Measurements from ENCODE around the gene HSD11B2.

Gene HSD11B2

DNA sequence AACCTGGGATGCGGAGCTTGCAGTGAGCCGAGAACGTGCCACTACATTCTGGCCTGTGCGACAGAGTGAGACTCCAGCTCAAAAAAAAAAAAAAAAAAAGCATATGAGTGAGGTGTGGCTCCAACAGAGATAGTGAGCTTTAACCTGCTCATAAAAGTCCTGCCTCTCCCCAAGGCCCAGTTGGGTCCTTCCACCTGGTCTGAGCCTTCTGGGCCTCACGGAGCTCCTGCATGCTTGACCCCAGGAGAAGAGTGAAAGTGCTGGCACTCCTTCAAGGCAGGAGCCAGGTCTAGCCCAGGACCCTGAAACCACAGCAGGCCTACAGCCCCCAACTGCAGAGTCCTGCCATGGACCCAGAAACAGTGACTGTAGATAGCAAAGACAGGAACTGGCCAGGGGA is 17.7 kb downstream of the HSD11B2 start:
- no peak for DNase-seq (ENCODE audit: low read depth in 1 of 2, low spot score in 1 of 2)

DNA sequence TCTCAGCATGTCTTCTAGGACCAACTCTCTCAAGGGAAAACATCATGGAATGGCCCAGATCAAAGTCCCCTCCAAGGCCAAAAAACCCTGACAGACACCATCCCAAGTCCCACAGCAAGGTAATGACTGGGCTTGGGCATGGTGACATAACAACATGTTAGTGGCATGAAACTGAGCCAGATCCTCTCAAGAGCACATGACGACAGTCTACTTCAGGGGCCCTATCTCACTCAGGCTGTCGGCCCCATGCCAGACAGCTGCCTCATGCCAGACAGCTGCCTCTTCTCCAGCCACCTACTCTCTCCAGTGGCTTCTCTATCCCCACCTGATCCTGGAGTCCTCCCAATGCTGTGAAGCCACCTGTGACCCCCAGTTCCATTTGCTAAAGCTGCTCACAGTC is 18.4 kb downstream of the HSD11B2 start:
- no peak for DNase-seq (ENCODE audit: low read depth in 1 of 2, low spot score in 1 of 2)

DNA sequence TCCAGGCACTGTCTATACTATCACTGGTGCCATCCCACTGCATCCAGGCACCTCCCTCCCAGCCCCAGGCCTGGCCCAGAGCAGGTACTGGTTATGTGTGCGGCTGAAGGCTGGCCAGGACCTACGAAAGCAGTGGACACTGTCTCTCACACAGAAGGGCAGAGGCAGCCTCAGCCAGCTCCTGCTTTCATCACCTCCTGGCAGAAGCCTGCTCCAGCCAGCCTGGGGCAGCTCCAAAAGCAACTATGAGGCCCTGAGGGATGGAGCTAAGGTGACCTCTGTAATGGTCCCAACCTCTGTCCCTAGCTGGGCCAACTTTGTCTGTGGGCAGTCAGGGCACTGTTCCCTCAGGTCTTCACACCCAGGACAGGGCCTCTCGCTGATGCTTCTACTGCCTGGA is 18.8 kb downstream of the HSD11B2 start:
- no peak for DNase-seq (ENCODE audit: low read depth in 1 of 2, low spot score in 1 of 2)

DNA sequence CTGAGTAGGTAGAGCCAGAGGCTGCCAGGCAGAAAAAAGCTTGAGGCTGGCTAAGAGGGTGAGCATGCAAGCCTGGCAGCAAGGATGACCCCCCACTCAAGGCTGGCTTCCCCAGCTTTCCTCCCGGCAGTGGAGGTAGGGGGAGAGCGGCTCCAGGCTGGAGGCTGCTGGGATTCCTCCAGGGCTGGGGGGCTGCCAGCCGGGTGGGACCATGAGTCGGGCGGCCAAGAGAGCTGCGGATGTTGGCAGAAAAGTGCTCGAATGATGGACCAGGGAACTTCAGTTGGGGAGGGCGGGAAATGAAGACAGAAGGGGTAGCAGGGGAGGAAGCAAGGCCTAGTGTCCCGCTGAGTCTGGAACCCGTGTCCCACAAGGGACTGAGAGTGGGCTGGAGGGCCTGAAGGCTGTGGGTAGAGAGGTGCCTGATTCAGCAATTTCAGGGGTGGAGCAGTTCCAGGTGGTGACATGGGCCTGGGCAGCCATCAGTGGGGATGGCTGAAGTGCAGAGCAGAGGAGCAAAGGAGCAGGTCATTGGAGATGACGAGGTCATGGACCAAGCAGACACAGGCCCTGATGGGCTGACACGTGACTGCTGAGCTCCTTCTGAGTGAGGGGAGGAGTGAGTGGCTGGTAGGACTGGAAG is 20.3 kb downstream of the HSD11B2 start:
- no peak for DNase-seq (ENCODE audit: low read depth in 1 of 2, low spot score in 1 of 2)

DNA sequence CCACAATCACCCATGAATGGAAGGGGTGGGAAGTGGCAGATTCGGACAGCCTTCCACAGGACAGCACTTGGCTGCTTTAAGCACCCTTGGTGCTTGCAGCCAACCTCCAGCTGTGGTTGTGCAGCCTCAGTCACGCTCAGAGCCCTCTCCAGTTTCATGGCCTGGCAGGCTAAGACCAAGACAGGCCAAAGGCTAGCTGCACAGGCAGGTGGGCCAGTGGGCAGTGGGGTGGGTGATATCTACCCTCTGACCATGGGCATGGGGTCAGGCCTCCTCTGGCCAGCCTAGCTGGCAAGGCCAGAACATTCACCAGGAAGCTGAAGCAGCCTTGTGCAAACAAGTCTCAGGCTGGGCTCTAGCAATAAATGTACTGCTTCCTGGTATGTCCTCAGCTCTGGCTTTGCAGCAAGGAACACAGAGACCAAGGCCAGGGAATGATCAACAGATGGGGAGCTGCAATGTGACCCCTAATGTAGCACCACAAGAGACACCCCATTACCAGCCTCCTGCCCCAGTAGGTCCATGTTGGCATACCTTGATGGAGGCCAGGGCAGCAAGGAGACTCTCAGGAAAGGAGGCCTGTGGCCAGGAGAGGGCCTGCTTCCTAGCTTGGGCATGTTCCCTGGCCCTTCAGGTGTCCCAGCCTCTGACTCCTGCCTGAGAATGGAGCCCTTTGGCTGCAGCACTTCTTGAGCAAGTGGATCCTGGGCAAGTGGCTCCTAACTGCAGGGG is 20.9 kb downstream of the HSD11B2 start:
- no peak for DNase-seq (ENCODE audit: low read depth in 1 of 2, low spot score in 1 of 2)

DNA sequence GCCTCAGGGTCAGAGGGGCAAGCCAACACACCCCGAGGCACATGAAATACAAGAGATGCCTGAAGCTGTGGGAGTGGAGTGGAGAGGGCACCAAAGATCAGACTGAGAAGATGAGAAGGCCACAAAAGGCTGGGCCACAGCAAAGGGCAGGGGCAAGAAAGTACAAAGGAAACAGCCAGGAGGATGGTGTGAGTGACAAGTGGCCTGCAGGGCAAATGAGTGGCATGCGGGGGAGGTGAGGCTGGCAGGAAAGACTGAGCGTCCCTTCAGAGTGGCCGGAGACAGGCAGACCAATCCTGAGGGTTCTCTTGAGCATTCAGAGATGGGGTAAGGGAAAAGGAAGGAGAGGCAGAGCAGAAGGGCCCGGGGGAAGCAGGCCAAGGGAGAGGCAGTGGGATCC is 23.2 kb downstream of the HSD11B2 start:
- DNase-seq (ENCODE audit: low read depth in 1 of 2, low spot score in 1 of 2) = no peak

DNA sequence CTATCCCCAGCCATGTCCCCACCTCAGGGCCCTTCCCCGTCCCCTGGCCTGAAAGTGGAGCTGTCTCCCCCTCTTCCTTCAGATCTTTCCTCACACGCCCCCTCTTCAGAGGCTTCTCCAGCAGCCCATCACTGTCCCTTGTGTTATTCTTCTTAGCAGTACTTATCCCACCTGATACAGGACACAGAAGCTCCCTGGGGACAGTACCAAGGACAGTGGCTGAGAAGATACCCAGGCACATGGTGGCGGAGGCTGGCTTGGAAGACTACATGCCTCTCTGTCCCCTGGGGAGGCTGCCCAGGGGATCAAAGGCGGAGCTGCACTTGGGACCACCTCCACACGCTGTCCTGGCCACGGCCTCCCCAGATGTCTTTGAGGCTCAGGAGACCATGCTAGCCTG is 23.9 kb downstream of the HSD11B2 start:
- DNase-seq (ENCODE audit: low read depth in 1 of 2, low spot score in 1 of 2) = no peak

DNA sequence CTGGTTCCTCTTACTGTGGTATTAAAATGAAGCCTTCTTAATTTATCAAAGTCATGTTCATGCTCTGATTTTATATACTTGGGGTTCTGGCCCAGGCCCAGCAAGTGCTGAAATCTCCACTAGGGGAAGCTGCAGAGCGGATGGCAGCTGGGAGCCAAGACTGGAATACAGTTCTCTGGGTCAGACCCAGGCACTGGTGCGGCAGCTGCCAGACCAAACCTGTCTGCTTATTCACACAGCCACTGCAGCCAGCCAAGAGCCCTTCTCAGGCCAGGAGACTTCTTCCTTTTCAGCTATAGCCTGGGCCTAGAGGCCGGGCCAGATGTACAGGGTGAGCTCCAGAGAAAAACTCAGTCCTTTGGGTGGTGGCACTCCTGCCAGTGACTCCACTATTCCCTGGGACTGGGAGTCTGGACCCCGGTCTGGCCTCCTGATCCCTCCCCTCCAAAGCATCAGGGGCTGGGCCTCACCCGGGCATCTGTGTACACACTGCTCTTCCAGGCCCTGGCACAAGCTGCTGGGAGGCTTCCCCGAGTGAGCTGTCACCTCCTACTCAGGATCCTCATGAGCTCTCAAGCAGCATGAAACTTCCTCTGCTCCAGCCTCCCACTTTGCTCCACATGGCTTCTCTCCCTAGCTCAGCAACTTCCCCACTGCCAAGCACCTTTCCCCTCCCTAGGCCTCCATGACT is 25.6 kb downstream of the HSD11B2 start:
- DNase-seq (ENCODE audit: low read depth in 1 of 2, low spot score in 1 of 2) = no peak

DNA sequence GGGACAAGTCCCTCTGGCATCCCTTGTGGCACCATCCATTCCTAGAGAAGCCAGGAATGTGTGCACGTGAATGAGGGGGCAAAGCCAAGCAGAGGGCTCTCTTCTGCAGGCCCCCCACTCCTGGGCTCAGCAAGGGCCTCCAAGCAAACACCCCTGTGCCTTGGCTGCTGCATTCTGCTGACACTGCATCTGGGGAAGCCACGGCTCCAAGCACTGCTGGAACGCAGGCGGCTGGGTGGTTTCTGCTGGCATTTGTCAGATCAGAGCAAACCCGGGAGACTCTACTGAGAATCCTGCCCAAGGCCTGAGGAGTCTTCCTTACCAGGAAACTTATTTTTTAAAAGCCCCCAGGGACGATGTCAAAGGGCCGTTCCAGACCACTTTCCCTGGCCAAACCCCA is 26.7 kb downstream of the HSD11B2 start:
- DNase-seq (ENCODE audit: low read depth in 1 of 2, low spot score in 1 of 2) = no peak

DNA sequence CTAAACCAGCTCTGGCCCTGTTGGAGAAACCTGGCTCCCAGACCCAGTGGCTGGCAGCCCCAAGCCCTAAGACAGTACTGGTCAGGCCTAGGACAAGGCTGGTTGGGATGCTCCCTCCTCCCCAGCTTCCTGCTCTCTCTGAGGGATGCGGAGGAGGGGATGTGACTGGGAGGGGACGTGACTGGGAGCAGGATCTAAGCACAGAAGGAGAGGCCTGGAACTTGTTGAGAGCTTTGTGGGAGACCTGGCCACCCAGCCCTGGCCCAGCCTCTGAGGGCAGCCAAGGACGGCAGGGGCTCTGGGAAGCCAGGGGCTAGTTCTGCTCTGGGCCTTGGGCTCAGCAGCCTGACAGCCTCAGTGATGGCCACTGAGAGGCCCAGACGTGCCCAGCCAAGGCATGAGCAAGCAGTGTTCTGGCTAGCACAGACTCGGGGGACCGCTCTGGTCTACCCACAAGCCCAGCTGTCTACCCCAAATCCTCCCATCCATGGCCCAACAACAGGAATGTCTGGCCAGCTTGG is 27.3 kb downstream of the HSD11B2 start:
- no peak for DNase-seq (ENCODE audit: low read depth in 1 of 2, low spot score in 1 of 2)

DNA sequence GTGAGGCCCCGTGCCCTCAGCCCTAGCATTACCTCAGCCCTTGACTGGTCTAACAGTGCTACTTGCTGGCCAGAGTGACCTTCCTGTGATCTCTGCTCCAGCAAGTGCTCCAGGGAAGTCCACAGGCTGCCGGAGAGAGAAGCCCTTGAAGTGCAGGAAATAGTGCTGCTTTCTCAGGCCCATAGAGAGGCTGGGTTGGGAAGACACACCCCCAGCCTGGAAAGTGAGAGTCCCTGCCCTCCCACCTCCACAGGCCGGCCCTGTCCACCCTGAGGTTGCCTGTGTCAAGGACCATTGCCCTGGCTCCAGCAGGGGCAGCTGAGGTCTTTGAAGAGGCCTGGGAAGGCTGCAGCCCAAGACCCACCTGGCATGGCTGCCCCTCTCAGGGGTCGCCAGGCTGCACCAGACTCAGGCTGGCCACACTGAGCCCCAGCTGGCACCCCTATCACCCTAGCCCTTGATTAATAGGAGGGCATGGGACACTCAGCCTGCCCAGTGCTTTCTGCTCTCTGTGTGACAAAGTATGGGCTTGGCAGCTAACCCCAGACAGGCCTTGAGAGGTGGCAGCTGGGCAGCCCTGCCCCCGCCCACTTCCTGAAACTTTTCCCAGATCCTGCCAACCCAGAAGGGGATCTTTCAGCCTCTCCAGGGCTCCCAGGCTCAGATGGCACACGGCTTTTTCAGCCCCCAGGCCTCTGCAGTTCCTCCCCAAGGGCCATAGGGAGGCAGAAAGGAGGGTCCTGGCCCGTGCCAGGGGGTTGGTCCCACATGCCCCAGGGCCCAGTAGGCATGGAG is 28.3 kb downstream of the HSD11B2 start:
- no peak for DNase-seq (ENCODE audit: low read depth in 1 of 2, low spot score in 1 of 2)

DNA sequence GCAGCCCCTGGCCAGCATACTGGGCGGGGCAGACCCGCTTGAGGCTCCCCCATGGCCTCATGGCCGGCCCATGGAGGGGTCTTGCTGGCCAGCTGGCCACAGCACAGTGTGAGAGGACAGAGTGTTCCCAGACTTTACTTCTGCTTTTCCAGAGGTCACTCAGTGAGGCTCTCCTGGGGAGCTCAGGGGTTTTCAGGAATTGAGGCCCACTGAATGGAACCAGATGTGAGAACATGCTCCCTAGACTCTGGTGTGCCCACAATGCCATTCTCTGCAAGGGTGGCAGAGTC is 28.9 kb downstream of the HSD11B2 start:
- DNase-seq (ENCODE audit: low read depth in 1 of 2, low spot score in 1 of 2) = no peak

DNA sequence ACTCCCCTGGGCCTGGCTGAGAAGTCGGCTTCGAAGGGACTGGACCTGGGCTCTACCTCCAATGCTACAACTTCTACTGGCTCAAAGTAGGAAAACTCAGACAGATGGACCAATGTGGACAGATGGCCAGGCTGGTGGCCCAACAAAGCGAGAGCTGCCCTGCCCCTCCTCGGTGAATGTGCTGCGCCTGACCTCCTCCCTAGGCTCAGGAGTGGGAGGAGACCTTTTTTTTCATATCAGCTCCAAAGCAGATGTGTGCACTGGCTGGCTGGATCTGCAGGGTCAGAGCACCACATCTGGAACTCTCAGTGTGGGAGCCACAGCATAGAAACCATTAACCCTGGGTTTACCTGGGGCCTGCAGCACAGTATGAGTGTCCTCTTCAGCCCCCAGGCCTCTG is 29.2 kb downstream of the HSD11B2 start:
- DNase-seq (ENCODE audit: low read depth in 1 of 2, low spot score in 1 of 2) = no peak

DNA sequence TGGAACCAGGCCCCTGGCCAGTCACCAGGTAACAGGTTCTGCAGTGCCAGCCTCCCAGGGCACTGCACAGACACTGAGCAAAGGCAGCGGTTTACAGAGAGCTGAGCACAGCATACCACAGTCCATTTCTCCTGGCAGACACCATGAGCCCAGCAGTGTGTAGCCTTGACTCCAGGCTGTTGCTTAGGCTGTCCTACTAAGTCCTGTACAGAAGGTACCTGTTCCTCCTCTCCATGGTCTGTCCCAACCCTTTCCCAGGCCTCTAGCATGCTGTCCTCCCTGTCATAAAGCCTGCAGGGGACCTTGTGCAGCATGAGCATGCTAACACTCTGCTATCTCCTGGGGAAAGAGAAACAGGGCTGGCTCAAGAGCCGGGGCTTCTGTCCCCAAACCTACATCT is 30.0 kb downstream of the HSD11B2 start:
- DNase-seq (ENCODE audit: low read depth in 1 of 2, low spot score in 1 of 2) = no peak

DNA sequence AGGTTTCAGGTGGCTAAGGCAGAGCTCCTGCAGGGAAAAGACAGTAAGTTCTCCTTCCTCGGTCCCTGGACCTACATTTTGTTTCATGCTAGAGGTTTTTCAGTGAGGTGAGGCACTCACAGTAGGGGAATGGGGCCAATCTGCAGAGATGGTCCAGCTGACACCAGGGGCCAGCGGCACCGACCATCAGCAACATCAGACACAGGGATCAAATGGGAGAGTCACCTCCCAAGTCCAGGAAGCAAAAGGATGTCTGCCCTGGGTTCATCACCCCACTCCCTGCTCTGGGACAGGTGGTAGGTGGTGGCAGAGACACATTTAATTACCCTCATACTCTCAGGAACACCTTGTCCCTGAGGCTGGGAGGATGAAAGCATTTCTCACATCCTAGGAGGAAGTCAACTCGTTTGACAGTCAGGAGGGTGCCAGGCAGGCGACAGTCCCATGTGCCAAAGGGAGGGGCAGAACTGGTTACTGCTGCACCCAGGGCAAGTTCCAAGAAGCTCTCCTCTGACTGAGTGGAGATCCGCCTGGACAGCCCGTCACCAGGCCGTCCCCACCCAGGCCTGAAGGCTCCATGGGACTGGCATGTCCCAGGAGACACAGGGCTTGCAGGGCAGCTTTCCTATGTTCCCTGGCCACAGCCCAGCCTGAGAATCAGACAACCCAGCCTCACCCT is 30.8 kb downstream of the HSD11B2 start:
- DNase-seq (ENCODE audit: low read depth in 1 of 2, low spot score in 1 of 2) = no peak

DNA sequence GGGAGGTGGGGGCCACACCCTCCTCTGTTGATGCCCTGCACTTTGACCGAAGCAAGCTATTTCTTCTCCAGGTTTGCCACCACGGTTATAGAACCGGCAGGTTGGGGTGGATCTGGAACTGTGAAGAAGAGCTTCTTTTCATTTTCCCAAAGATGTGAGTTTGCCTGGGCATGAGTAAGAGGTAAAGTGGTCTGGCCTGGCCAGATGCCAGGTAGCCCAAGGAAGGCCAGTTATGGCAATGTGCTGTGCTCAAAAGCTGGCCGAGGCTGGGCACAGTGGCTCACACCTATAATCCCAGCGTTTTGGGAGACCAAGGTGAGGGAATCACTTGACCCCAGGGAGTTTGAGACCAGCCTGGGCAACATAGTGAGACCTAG is 31.3 kb downstream of the HSD11B2 start:
- no peak for DNase-seq (ENCODE audit: low read depth in 1 of 2, low spot score in 1 of 2)

DNA sequence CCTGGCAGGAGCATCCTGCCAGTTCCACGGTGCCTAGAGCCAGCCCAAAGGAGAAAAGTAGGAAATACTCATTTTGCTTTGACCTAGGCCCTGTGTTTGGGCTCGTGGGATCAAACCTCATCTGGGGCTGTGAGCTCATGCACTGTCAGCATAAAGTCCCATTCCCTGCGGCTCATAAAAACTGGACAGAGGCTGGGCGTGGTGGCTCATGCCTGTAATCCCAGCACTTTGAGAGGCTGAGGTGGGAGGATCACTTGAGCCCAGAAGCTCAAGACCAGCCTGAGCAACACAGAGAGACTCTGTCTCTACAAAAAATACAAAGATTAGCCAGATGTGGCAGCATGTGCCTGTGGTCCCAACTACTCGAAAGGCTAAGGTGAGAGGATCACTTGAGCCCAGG is 32.1 kb downstream of the HSD11B2 start:
- DNase-seq (ENCODE audit: low read depth in 1 of 2, low spot score in 1 of 2) = no peak

DNA sequence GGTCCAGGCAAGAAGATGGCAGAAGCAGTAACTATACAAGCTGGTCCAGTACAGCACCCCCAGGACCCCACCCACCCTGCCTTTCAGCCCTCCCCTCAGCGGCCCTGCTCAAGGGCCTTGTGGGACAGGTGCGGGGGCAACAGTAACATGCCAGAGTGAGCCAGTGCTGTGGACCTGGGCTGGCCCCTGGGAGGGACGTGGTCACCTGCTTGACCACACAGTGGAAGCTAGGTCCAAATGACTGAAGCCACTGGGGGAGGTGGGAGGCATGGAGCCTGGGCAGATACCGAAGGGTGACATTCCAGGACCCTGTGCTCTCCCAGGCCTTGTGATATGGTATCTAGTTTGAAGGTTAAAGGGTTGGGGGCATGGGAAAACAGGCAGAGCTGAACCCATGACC is 32.8 kb downstream of the HSD11B2 start:
- DNase-seq (ENCODE audit: low read depth in 1 of 2, low spot score in 1 of 2) = no peak

DNA sequence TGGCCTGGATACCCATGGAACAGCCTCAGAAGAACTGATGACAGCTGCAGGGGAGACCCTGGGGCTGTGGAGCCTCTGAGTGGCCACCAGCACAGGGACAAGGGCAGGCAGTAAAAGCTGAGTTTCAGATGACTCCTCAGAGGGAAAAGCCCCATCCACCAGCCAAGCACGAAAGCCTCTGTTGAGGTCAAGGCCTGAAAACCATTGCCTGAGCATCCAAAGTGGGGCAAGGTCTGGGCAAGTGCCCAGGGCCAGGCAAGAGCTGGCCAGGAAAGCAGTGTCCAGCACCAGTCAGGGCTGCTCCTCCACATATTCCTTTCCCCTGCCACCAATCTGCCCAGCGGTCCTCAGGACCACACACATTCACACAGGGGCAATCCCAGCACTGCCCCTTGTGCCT is 33.6 kb downstream of the HSD11B2 start:
- DNase-seq (ENCODE audit: low read depth in 1 of 2, low spot score in 1 of 2) = no peak

DNA sequence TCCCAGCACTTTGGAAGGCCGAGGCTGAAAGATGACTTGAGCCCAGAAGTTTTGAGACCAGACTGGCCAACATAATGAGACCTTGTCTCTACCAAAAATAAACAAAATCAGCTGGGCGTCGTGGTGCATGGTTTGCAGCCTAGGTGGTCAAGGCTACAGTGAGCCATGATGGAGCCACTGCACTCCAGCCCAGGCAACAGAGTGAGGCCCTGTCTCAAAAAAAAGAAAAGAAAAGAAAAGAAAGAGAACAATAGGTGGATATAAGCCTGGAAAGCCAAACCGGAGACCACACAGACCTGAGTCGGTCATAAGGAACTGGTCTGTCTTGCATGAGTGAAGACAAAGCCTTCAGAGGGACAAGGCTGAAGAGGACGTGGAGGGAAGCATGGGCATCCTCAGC is 35.7 kb downstream of the HSD11B2 start:
- no peak for DNase-seq (ENCODE audit: low read depth in 1 of 2, low spot score in 1 of 2)

DNA sequence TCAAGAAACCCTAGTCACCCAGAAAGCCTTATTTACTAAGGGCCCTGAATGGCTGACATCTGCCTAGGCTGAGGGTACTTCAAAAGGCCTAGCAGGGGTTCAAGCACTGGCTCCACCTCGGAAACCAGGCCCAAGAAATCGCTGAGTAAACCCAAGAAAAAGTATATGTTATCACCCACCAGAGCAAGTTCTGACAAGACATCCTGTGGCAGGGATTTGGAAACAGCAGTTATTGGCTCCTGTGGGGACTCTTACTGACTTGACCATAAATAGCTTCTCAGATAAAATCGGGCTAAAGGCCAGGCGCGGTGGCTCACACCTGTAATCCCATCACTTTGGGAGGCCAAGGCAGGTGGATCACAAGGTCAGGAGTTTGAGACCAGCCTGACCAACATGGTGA is 37.8 kb downstream of the HSD11B2 start:
- DNase-seq (ENCODE audit: low read depth in 1 of 2, low spot score in 1 of 2) = no peak
